ENCODE measurements around the gene MEPE. TPM values are rescaled to one million over a fixed set of nuclear protein-coding genes. Genes with fewer than 3 reads are reported as not detected.

Gene MEPE
- total RNA-seq, 1 experiment from 2014 or later, result not detected

DNA sequence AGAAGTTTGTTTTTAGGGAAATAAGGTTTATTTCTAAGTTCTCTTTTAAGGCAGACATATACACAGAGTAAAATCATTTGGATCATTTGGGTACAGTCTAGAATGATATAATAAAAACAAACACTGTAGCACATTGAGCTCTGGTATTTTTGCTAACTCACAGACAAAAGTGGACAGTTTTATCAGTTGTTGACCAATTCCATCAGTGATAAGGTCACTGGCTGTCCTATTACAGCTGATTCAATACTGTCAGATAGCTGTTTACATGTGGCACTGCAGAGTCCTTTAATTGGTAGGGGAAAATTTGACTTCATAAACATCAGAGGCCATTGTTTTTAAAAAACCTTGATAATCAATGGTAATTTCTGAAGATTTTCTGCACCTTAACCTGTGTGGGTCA is 29.9 kb upstream of the MEPE start:
- Histone ChIP-seq H3K4me3 (ENCODE audit: low read depth in 2 of 2, low read length in 2 of 2) (no peak overlapping the region), H3K27me3 (ENCODE audit: control insufficient read depth, insufficient read depth, low read length) (no peaks in the 10 kb centered on the region), H3K9me3 (ENCODE audit: control insufficient read depth, insufficient read depth, low read depth, low read length) (no peaks in the 10 kb centered on the region), H3K4me1 (ENCODE audit: control insufficient read depth, insufficient read depth, low read length) (no peaks in the 10 kb centered on the region), H3K36me3 (ENCODE audit: control insufficient read depth, insufficient read depth, low read length) (no peaks in the 10 kb centered on the region), H3K27ac (ENCODE audit: low read length) (no peak overlapping the region)
- no peak for ATAC-seq
- no TSS peak for BruUV-seq (replicated peaks)
- in situ Hi-C loops (cut with HindIII; ENCODE audit: low pct_unique_long_range_greater_than_20kb, low sequenced_read_pairs), result no loop called here
- TF ChIP-seq SIN3A (IDR thresholded peaks at IDR 0.05; ENCODE audit: borderline replicate concordance, insufficient read depth, low read depth, low read length) (no peak), TCF7L2 (IDR thresholded peaks at IDR 0.05; ENCODE audit: low read depth, low read length) (no peak), POLR2AphosphoS5 (IDR thresholded peaks at IDR 0.05; ENCODE audit: low read depth, low read length) (no peak)
- TF ChIP-seq, protein P1, sequence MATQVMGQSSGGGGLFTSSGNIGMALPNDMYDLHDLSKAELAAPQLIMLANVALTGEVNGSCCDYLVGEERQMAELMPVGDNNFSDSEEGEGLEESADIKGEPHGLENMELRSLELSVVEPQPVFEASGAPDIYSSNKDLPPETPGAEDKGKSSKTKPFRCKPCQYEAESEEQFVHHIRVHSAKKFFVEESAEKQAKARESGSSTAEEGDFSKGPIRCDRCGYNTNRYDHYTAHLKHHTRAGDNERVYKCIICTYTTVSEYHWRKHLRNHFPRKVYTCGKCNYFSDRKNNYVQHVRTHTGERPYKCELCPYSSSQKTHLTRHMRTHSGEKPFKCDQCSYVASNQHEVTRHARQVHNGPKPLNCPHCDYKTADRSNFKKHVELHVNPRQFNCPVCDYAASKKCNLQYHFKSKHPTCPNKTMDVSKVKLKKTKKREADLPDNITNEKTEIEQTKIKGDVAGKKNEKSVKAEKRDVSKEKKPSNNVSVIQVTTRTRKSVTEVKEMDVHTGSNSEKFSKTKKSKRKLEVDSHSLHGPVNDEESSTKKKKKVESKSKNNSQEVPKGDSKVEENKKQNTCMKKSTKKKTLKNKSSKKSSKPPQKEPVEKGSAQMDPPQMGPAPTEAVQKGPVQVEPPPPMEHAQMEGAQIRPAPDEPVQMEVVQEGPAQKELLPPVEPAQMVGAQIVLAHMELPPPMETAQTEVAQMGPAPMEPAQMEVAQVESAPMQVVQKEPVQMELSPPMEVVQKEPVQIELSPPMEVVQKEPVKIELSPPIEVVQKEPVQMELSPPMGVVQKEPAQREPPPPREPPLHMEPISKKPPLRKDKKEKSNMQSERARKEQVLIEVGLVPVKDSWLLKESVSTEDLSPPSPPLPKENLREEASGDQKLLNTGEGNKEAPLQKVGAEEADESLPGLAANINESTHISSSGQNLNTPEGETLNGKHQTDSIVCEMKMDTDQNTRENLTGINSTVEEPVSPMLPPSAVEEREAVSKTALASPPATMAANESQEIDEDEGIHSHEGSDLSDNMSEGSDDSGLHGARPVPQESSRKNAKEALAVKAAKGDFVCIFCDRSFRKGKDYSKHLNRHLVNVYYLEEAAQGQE (IDR thresholded peaks at IDR 0.05; ENCODE audit: insufficient read depth in 1 of 2, low read depth in 2 of 2, low read length in 1 of 2), result no peak
- TF ChIP-seq, protein P2, sequence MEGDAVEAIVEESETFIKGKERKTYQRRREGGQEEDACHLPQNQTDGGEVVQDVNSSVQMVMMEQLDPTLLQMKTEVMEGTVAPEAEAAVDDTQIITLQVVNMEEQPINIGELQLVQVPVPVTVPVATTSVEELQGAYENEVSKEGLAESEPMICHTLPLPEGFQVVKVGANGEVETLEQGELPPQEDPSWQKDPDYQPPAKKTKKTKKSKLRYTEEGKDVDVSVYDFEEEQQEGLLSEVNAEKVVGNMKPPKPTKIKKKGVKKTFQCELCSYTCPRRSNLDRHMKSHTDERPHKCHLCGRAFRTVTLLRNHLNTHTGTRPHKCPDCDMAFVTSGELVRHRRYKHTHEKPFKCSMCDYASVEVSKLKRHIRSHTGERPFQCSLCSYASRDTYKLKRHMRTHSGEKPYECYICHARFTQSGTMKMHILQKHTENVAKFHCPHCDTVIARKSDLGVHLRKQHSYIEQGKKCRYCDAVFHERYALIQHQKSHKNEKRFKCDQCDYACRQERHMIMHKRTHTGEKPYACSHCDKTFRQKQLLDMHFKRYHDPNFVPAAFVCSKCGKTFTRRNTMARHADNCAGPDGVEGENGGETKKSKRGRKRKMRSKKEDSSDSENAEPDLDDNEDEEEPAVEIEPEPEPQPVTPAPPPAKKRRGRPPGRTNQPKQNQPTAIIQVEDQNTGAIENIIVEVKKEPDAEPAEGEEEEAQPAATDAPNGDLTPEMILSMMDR (IDR thresholded peaks at IDR 0.05), result no peak
- ChIA-PET POLR2A (no interaction called here), CTCF (no interaction called here)
- no peak for DNase-seq (ENCODE audit: low read depth, low spot score)
- intact Hi-C loops (cut with micrococcal nuclease; ENCODE audit: unreplicated experiment), result no loop called here

DNA sequence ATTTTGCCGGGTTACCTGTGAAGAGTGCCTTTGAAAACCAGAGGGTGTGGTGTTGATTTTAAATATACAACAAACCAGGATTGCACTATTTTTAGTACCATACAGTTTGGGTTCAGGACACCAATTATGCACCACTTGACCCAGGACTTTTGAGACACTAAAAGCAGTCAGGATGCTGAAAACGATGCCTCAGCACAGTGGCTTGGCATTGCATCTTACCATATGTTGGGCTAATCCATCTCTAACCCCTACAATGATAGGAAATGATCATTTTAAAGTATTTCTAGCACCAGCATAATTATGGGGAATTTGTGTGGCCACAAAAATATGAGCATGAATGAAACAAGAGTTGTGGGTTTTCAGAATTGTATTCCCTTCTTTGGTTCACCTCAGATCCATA is 29.3 kb upstream of the MEPE start:
- TF ChIP-seq, protein P2 (IDR thresholded peaks at IDR 0.05), result no peak
- TF ChIP-seq SIN3A (IDR thresholded peaks at IDR 0.05; ENCODE audit: borderline replicate concordance, insufficient read depth, low read depth, low read length) (no peak), POLR2AphosphoS5 (IDR thresholded peaks at IDR 0.05; ENCODE audit: low read depth, low read length) (no peak), TCF7L2 (IDR thresholded peaks at IDR 0.05; ENCODE audit: low read depth, low read length) (no peak)
- intact Hi-C loops (cut with micrococcal nuclease; ENCODE audit: unreplicated experiment), result no loop called here
- ATAC-seq (no peak), DNase-seq (ENCODE audit: low read depth, low spot score) (no peak)
- in situ Hi-C loops (cut with HindIII; ENCODE audit: low pct_unique_long_range_greater_than_20kb, low sequenced_read_pairs), result no loop called here
- H3K4me3 ChIP-seq (ENCODE audit: low read depth in 2 of 2, low read length in 2 of 2), result no peak overlapping the region
- BruUV-seq (replicated peaks), result no TSS peak
- no peaks in the 10 kb centered on the region for H3K27me3 ChIP-seq (ENCODE audit: control insufficient read depth, insufficient read depth, low read length)
- H3K4me1 ChIP-seq (ENCODE audit: control insufficient read depth, insufficient read depth, low read length), result no peaks in the 10 kb centered on the region
- H3K27ac ChIP-seq (ENCODE audit: low read length), result no peak overlapping the region
- POLR2A ChIA-PET, result no interaction called here
- H3K36me3 ChIP-seq (ENCODE audit: control insufficient read depth, insufficient read depth, low read length), result no peaks in the 10 kb centered on the region
- no peaks in the 10 kb centered on the region for H3K9me3 ChIP-seq (ENCODE audit: control insufficient read depth, insufficient read depth, low read depth, low read length)
- CTCF ChIA-PET, result no interaction called here

Data from Panc1 (cell line).